K562 (cell line): ENCODE measurements around the gene JPT2. TPM values are rescaled to one million over a fixed set of nuclear protein-coding genes. Genes with fewer than 3 reads are reported as not detected.

Experiments
- ARNT ChIP-seq, 2 experiments: fragments of 450-650 bp; IDR thresholded peaks; 2 replicates each; pipeline ENCODE4 v1.6.1; 2016; ENCODE audit warnings: mild to moderate bottlenecking in 1 of 2
- CBFB ChIP-seq: sonication (generic); formaldehyde crosslinking; IDR thresholded peaks from 2 replicates; pipeline ENCODE4 v1.4.0; 2020; ENCODE audit warnings: mild to moderate bottlenecking, missing genetic modification reagents
- CBX5 ChIP-seq: IDR thresholded peaks from 2 replicates; pipeline ENCODE4 v1.6.1; 2014; ENCODE audit warnings: low read depth, borderline replicate concordance
- E2F6 ChIP-seq, 2 experiments: IDR thresholded peaks; 2 replicates each; pipeline ENCODE4 v1.6.1; 2011; ENCODE audit warnings: borderline replicate concordance in 1 of 2, control low read depth in 1 of 2, low read depth in 1 of 2, low read length in 1 of 2, mild to moderate bottlenecking in 1 of 2, mixed read lengths in 1 of 2, moderate library complexity in 1 of 2; ENCODE audit not compliant: insufficient read depth in 1 of 2, insufficient read length in 1 of 2, poor library complexity in 1 of 2, severe bottlenecking in 1 of 2; ENCODE audit errors: extremely low read depth in 1 of 2
- HDAC1 ChIP-seq, 2 experiments: fragments of 450-650 bp; IDR thresholded peaks; 2 replicates each; pipeline ENCODE4 v1.6.1; 2016 to 2017; ENCODE audit warnings: inconsistent platforms in 1 of 2, mild to moderate bottlenecking in 1 of 2, moderate library complexity in 1 of 2
- KDM2B ChIP-seq: fragments of 250-450 bp; sonication (Bioruptor Pico); IDR thresholded peaks from 2 replicates; pipeline ENCODE4 v1.8.0; 2021; ENCODE audit warnings: mild to moderate bottlenecking, moderate library complexity
- MTF1 ChIP-seq: fragments of 250-450 bp; sonication (Bioruptor Pico); IDR thresholded peaks from 2 replicates; pipeline ENCODE4 v1.9.0; 2021; ENCODE audit warnings: moderate library complexity, mild to moderate bottlenecking, inconsistent platforms, borderline replicate concordance
- NEUROD1 ChIP-seq: fragments of 150-350 bp; IDR thresholded peaks from 2 replicates; pipeline ENCODE4 v1.6.1; 2014; ENCODE audit warnings: borderline replicate concordance, low read length, low read depth; ENCODE audit not compliant: partially characterized antibody
- ZBTB1 ChIP-seq: sonication (generic); formaldehyde crosslinking; IDR thresholded peaks from 2 replicates; pipeline ENCODE4 v1.8.1; 2023; ENCODE audit warnings: missing genetic modification reagents, low read depth, mild to moderate bottlenecking, borderline replicate concordance
- ZBTB40 ChIP-seq, 2 experiments: fragments of 450-650 bp in 1 of 2; sonication (generic) in 1 of 2; formaldehyde crosslinking in 1 of 2; IDR thresholded peaks; 2 replicates each; pipeline versions ENCODE4 v1.7.1 to v1.9.0; 2016 to 2022; ENCODE audit warnings: inconsistent platforms in 1 of 2, mild to moderate bottlenecking in 1 of 2, missing genetic modification reagents in 1 of 2
- ZKSCAN8 ChIP-seq: fragments of 200-800 bp; sonication (Bioruptor generic); IDR thresholded peaks from 2 replicates; pipeline ENCODE4 v1.6.1; 2016; ENCODE audit warnings: missing genetic modification characterization, missing compliant biosample characterization
- ZMIZ1 ChIP-seq, 2 experiments: fragments of 150-350 bp in 1 of 2; IDR thresholded peaks; 2 replicates each; pipeline ENCODE4 v1.6.1; 2012 to 2016; ENCODE audit warnings: low read depth in 2 of 2, low read length in 2 of 2, mild to moderate bottlenecking in 1 of 2, moderate library complexity in 1 of 2
- ZNF3 ChIP-seq: fragments of 250-450 bp; sonication (Bioruptor Pico); IDR thresholded peaks from 2 replicates; pipeline ENCODE4 v1.5.0; 2021; ENCODE audit warnings: mild to moderate bottlenecking, moderate library complexity
- polyA plus RNA-seq, 8 experiments: library from polyadenylated mRNA; depleted of rRNA in 4 of 8; stranded (reverse) in 5 of 8; unstranded in 3 of 8; fragments of >200 nt; fragmentation: Nextera tagmentation in 2 of 8; fragmentation: Illumina TruSeq in 1 of 8; extraction: Ambion mirVana in 2 of 8; extraction: Trizol in 1 of 8; gene quantifications; 2 replicates each; pipeline versions ENCODE4 v1.2.1 to v1.2.3, GENCODE V29; 2011 to 2014; ENCODE audit warnings: inconsistent platforms in 1 of 8, missing spikeins in 1 of 8
- total RNA-seq, 7 experiments: library from RNA; depleted of rRNA in 6 of 7; stranded (reverse); fragments of >200 nt in 6 of 7; fragmentation: Illumina TruSeq in 2 of 7; extraction: Trizol in 2 of 7; gene quantifications; 2 replicates each; pipeline versions ENCODE4 v1.2.1 to v1.2.3, GENCODE V29; 2011 to 2021; ENCODE audit warnings: low replicate concordance in 1 of 7

Gene JPT2
- total and polyA plus RNA-seq, 9 of the 15 experiments (the other 6 are each of a cell fraction or from before 2014, with no cell fraction given): 25.5 to 133 (median 106) TPM

- TF ChIP-seq ZMIZ1 (IDR thresholded peaks at IDR 0.05; ENCODE audit: low read depth in 2 of 2, low read length in 2 of 2): no peak
- no peak for TF ChIP-seq KDM2B (CRISPR knock-in tag)
- TF ChIP-seq ARNT (IDR thresholded peaks at IDR 0.05): no peak
- peak in 1 of 2 experiments; percentile 74; a peak in 1 of 4 replicates for TF ChIP-seq HDAC1 (IDR thresholded peaks at IDR 0.05)
- TF ChIP-seq ZBTB40 (IDR thresholded peaks at IDR 0.05): peak; percentile 32; the same call in 1 of the 2 replicates
- no peak for TF ChIP-seq ZBTB40 (CRISPR knock-in tag; IDR thresholded peaks at IDR 0.05)
- TF ChIP-seq ZKSCAN8: no peak
- TF ChIP-seq ZNF3 (CRISPR knock-in tag): no peak
- no peak for TF ChIP-seq E2F6 (IDR thresholded peaks at IDR 0.05; ENCODE audit: borderline replicate concordance in 1 of 2, extremely low read depth in 1 of 2, insufficient read depth in 1 of 2, insufficient read length in 1 of 2, low read depth in 1 of 2, low read length in 1 of 2, poor library complexity in 1 of 2, severe bottlenecking in 1 of 2)
- TF ChIP-seq NEUROD1: no peak
- TF ChIP-seq MTF1 (CRISPR knock-in tag): no peak
- peak; percentile 32; the same call in 1 of the 2 replicates for TF ChIP-seq ZBTB1 (CRISPR knock-in tag)
- TF ChIP-seq CBFB (CRISPR knock-in tag): no peak
- no peak for TF ChIP-seq CBX5
Observed at GRCh38 chr16:1678500-1679098, 520 bp downstream of the JPT2 start (continued).
